DMS53 (cell line): Measurements from ENCODE around the gene CACNA2D4.

ENCODE experiments used
- DNase-seq: peaks from one replicate; lab custom pipeline; 2025; lab: John Stamatoyannopoulos, UW

CACNA2D4 gene

DNA sequence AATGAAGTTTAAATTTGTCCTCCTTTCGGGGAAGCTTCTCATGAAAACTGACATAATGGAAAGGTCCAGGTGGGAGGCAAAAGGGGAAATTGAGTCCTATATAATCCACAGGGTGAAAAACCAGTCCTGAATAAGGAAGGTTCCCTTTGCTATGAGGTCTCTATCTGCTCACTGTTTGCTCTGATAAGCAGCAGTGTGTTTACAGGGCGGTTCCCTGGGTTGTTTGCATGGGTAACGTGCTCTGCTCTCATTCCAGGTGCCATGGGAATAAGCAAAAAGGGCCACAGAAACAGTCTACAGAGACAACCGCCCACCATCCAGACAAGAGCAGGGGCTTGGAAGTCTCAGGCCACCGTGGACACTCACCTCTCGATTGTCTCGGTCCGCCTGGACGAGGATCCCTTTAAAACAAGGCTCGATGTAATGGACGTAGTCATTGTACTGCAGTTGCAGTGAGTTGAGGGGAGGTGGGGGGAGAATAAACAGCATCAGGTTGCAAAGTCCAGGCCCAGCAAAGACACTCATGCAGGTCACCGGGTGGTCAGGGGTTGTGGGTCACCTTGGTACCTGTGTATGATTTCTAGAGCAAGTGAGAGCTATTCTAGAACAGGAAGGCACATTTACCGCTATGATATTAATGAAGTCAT, 32.7 kb downstream of the CACNA2D4 start:
- no peak for DNase-seq

DNA sequence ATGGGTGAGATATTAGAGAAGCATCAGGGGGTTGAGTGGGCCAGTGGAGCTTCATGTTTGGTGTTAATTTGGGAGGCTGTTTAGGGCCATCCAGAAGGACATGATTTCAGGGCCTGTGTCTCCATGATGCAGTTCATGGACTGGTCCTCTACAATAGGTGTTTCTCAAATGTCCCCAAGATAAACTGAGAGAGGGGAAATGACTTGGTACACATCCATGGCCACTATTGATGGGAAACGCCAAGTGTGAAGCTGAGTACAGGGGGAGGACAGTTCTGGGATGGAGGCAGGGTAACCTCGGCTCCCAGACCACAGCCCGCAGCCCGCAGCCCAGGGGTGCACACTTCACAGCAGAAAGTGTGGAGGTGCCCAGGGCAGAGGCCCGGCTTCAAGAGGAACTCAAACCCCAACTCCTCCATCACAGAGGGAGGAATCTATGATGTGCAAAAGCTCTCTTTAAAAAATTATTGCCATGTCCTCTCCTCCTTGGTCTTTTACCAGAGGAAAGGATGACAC, 33.3 kb downstream of the CACNA2D4 start:
- no peak for DNase-seq

DNA sequence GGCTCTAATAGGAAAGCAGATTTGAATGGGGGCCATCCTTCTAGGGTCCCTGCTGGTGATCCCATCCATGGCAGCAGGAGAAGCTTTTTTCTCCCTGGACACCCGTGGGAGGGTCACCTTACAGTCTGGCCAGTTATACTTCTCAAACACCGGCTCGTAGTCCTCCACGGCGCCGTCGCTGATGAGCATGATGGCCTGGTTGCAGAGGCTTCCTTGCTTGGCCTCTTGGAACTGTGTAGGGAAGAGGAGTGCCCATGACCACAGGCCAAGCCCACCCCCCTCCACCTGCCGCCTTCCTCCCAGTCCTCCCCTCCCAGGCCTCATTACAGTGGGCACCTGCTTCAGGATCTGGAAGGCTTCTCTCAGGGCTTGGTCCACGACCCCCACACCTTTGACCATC, 33.8 kb downstream of the CACNA2D4 start:
- no peak for DNase-seq

DNA sequence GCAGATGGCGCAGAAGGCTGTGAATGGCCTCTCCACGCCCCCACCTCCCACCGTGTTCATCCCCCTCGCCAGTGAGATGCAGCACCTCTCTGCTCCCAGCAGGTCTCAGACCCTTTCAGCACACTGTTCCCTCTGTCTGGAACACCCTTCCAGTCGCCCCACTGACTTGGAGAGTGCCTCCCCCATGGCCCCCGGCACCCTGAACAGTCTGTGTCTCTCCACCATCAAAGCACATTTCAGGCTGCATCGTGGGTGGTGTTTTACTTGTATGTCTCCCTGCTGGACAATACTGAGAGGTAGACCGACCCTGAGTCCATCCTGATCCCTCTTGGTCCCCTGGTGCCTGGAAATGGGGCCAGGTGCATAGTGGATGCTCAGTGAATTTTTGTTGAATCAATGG, 34.9 kb downstream of the CACNA2D4 start:
- no peak for DNase-seq

DNA sequence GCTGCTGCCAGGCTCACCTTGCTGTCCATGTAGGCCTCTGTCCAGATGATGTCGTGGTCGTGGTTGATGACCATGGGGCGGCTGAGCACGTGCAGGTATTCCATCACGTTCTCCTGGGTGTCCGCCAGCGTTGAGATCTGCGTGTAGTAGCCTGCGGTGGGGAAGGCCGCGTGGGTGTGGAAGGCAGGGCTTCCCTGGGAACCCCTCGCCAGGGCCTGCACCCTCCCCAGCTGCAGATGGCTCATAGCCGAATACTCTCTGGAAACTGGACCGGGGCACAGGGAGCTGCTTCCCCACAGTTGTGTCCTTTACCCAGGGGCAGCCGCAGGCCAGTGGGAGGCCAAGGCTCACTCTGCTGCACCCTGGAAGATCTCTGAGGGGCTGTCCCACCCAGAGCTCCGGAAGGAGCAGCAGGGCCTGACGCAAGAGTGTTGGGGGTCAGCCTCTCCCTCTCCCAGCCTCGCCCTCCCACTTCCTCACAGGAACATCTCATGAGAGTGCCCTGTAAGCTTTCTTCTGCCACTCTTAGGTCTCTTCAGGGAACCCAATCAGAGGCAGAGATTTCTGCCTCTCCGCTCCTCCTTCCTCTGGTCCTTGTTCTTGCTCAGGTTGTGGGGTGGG, 35.5 kb downstream of the CACNA2D4 start:
- DNase-seq: no peak

DNA sequence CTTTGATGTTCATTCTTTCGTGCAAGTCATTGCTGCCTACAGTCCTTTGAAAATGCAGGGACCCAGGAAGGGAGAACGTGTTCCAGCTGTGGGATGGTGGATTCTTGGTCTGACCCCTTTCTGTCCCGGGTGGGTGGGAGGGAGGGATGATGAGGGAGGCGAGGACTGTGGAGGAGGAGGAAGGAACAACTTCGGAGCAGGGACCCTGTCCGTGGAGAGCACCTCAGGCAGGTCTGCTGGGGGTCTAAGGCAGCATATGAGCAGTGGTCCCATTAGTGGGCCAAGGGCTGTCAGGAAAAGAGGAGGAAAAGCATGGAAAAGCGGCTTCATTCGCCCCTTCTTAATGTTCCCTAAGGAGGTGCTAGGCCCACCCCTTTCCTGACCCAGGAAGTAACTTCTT, 36.0 kb downstream of the CACNA2D4 start:
- DNase-seq: no peak

DNA sequence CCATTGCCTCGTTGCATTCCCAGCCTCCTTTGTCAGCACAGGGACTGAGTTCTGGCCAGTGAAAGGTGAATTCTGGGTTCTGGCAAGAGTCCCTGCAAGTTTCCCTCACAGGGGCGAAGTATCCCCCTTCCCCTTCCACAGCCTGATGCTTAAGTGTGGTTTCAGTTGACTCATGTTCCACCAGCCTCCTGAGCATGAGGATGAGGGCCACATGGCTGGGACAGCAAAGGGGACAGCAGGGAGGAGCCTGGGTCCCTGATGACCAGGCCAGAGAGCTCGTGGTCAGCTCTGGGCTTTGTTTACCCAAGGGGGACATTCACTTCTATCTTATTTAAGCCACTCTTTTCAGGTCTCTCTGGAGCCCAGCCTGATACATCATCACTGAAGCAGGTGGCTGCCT, 36.5 kb downstream of the CACNA2D4 start:
- DNase-seq: no peak

DNA sequence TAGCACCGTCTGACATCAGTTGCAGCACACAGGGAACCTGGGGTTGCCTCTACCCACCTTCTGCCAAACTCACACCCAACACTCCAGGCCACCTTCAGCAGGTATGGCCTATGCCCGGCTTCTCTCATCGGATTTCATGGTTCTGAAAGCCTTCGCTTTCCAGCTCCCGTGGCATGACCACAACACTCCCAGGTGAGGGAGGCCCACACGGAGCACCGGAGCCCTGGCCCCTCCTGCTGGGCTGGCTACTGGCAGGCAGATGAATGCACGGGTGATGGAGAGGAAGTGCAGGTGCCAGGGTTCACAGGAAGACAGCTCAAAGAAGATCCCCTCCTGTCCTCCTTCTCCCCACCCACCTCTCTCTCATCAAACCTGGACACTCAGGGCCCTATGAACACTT, 37.2 kb downstream of the CACNA2D4 start:
- DNase-seq: no peak

DNA sequence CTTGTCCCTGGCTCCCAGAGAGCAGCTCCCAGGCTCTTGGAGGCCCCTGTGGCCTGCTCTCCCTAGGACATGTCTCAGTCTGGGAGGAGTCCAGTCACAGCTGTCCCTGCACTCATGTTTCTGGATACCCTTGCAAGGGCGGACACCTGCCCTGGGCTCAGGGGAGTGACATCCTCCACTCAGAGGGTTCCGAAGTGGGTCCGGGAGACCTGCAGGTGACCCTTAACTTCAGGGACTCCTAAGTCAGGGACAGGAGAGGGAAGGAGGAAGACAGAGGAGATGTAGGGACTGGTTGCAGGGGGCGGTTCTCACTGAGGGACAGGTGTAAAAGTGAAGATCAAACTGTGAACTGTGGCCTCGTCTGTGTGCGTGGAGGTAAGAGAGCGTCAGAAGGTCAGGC, 37.6 kb downstream of the CACNA2D4 start:
- no peak for DNase-seq

DNA sequence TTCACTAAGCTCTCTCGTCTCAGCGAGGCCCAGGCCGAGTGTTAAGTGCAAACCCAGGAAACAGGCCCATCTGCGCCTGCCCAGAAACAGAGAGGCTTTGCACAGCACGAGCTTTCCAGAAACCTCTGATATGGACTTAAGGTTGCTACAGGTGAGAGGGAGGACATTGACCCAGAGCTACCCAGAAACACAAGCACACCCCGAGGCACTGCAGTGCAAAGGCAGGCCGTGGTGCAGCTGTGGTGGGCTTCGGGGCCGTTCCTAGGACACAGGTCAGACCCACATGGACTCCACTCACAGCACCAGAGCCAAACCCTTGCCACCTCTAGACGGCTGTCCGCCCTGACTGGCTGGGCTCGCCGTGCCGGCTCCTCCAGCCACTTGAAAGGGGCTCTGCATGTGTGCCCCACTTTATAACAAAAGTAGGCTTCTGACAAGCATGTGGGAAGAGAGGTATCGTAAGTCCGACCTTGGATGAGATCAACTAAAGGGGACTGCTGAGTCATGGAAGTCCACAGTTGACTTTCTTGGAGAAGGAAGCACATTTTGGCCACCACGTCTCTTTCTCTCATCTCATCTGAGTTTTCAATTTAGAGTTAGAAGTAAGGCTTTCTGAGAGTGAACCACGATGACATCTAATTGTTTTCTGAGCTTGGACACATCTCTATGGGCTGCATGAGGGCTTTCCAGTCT, 38.2 kb downstream of the CACNA2D4 start:
- no peak for DNase-seq

DNA sequence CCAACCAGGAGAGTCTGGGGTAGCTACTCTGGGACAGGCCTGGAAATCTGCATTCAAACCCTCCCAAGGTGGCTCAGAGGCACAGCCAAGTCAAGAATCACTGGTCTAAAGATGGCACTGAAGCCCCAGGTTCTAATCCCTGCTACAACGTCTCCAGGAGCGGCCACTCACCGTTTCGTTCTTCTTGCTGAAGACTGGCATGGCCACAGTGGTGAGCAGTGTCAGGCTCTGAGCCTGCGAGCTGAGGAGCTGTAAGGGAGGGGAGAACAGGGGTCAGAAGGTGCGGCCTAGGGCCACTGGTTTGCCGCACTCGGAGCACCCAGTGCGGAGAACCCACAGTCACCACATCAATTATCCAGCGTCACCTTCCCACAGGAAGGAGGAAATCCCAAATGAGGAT, 38.8 kb downstream of the CACNA2D4 start:
- no peak for DNase-seq

DNA sequence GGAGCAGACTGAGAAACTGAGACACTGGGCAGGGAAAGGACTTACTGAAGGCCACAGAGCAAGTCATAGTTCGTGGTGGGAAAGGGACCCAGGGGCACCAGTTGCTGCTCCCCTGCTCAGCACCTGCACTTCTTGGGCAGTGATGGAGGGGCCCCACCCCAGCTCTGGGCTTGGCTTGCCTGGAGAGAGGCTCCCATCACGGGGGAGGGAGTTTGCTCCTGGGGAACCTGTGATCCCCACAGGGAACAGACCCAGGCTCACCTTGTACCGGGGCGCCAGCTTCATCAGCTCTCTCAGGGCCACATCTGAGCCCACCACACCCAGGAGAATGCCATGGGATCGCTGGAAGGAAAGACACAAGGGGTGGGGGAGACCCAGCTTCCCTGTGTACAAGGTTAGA, 39.8 kb downstream of the CACNA2D4 start:
- DNase-seq: no peak

DNA sequence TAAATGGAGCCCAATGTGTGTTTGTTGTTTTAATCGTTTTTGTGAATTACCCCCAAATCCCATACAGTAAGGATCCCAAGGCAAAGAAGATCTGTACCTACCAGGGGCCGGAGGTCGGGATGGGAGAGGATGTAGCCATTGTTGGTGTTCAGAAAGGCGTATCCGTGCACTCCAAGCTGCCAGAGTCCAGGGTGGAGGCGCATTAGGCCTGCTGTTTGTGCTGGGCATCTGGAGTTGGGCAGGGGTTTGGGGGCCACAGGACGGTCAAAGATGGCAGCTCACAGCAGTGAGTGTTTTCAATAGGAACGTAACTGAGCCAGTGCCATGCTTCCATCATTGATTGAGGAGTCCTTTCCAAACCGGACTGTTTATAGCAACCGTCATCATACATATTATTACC, 40.2 kb downstream of the CACNA2D4 start:
- no peak for DNase-seq

DNA sequence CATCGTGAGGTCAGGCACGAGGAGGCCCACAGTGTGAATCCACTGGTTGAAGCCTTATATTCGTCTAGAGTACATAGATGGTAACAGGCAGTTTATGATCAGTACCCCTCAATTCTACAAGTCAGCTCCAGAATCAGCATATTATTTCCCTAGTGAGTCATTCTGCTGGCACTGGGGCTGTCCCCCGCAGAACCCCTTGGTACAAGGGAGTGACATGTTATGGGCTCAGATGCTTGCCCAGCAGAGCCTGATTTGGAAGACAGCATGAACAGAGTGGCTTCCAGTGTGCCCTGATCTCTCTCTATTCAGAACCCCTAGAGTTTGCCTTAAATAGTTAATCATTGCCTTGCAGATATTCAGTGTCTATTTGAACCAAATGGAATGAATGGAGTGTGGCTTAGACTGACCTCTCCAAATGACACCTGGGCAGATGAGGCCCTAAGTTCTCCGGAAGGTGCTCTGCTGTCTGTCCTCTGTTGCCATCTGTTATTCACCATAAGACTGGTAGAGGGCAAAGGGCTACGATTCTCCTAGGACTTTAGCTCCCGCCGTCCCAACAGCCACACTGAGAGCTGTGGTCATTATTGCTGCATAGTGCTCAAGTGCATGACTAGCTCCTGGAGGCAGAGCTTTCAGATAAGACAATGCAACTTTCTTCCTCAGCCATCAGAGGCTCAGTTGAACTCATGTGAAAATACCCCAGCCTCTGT, 41.1 kb downstream of the CACNA2D4 start:
- no peak for DNase-seq

DNA sequence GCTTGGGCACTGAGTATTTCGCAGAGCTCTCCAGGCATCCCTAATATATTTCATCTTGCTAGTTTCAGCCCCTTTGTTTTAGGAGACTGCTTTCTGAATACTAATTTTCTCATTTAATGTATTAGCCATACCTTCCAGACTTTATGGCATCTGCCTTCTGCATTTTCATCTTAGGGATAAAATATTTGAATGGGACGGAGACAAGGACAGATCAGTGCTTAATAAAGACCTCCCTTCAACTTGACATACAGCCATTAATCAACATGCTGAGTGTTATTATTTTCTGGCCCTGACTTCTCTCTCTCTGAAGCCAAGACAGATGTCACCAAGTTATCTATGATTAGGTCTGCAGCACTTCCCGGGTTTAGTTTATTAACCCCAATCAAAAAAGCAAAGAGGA, 42.4 kb downstream of the CACNA2D4 start:
- DNase-seq: no peak

DNA sequence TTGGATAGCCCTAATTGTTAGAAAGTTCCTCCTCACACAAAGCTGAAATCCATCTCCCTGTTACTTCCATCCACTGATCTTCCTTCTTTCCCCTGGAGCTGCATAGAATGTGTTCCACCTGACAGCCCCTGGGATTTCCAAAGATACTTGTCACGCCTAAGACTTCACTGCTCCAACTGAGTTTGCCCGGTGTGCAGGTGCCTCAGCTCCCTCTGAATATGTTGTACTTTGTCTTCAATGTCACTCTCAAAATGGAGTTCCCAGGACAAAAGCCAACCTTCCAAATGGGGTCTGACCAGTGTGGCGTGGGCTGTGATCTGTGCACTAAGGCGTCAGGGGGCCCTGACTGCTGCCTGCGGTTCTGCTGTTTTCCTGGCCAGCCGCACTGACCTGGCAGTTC, 42.8 kb downstream of the CACNA2D4 start:
- DNase-seq: no peak

DNA sequence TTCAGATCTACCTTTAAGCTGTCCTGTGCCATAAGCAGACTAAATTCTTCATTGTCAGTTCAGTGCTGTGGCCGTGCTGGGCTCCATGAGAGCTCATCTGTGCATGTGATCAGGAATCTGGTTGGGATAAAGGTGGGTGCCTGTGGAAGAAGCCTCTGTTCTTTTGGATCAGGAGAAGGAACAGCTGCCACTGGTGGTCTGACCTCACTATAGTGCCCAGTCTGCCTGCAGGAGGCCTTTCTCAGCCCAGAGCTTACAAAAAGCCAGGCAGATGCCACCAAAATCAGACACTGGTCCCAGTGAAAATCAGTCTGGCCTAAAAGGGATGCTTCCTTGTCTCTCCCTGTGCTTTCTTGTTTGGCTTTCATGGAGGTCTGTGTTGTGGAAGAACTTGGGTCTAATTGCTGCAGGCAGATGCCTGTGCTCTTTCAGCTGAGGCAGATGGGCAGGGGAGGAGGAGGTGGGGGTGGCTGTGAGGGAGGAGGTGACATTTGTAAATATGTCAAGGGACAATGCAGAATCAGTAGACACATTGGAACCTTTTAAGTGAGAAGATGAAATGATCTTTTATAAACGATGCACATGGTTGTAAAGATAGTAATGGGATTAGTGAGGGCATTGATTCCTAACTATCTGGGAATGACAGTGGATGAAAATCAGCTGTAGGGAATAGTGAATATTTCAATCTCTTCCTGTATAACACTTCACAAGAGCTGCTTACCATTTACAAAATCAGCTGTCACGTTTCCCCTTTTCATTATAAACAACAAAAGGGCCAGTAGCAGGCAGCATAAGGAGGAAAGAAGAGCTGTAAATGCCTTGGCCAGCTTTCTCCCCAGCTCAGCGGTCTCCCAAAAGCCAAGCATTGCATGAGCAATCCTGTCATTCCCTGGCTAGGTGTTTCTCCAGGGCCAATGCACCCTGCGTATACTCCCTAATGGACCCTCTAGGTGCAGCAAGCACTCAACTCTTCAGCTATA, 44.6 kb downstream of the CACNA2D4 start:
- DNase-seq: no peak

DNA sequence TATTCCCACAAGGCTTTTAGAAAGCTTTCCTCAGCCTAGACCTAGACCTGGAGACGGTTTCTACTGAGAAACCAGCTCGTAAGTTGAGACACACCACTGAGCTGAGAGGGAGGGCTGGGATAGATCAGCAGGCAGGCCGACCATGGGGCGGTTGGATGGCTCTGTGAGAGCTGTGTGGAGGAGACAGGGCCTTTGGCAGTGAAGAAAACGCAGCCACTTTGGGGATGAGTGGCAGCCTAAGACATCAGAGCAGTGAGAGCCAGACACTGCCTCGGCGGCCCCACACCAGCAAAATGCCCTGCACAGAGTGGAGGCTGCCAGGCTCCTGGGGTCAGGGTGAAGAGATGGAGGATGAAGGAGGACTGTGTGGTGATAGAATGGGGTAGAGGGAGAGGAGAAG, 46.0 kb downstream of the CACNA2D4 start:
- no peak for DNase-seq

DNA sequence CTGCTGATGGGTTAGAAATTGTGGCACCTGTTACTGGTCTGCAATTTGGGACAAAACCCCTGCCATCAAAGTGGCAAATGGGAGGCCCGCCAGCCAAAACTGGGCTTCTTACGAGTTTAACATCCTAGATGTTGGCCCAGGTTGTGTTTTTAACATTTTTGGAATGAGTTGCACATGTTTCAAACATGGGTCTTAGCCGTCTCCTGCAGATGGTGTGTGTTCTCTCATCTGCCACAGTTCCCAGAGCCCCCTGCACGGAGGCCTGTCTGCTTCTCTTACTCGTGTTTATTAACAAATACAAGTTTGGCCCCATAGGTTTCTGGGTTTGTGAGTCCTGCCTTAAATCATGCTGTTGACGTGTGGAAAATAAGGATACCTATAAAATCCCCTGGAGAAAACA, 46.5 kb downstream of the CACNA2D4 start:
- no peak for DNase-seq

DNA sequence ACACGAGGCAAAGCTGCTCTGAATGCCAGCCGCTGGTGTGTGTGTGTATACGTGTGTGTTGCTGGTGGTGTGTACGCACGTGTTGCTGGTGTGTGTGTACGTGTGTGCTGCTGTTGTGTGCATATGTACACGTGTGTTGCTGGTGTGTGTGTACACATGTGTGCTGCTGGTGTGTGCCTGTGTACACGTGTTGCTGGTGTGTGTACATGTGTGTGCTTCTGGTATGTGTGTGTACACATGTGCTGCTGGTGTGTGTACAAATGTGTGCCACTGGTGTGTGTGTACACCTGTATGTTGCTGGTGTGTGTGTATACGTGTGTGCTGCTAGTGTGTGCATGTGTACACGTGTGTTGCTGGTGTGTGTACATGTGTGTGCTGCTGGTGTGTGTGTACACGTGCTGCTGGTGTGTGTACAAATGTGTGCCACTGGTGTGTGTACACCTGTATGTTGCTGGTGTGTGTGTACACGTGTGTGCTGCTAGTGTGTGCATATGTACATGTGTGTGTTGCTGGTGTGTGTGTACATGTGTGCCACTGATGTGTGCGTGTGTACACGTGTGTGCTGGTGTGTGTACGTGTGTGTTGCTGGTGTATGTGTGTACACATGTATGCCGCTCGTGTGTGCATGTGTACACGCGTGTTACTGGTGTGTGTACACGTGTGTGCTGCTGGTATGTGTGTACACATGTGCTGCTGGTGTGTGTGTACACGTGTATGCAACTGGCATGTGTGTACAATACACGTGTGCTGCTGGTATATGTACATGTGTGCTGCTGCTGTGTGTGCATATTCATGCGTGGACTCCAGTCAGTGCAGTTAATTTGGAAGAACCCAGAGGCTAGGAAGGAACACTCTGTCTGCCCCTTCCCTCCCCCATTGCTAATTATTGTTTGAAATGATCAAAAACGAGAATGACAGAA, 47.2 kb downstream of the CACNA2D4 start:
- DNase-seq: no peak
